ENCODE results near the gene KDSR.

DNA sequence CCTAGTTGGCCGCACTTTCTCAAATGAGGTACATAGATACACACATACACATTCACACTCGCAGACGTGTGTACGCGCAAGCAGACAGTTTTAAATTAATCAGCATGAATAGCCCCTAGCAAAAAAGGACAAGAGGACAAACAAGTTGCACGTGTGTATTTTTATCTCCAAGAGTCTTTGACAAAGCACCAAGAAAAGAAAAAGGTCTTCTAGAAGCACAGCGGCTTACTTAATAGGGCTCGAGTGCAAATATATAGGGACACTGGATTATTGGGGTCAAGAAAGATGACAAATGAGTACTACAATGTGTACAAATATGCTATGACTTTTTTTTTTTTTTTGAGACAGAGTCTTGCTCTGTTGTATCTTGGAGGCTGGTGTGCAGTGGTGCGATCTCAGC lies 45.7 kb downstream of the KDSR start:
- TF ChIP-seq, protein P1, sequence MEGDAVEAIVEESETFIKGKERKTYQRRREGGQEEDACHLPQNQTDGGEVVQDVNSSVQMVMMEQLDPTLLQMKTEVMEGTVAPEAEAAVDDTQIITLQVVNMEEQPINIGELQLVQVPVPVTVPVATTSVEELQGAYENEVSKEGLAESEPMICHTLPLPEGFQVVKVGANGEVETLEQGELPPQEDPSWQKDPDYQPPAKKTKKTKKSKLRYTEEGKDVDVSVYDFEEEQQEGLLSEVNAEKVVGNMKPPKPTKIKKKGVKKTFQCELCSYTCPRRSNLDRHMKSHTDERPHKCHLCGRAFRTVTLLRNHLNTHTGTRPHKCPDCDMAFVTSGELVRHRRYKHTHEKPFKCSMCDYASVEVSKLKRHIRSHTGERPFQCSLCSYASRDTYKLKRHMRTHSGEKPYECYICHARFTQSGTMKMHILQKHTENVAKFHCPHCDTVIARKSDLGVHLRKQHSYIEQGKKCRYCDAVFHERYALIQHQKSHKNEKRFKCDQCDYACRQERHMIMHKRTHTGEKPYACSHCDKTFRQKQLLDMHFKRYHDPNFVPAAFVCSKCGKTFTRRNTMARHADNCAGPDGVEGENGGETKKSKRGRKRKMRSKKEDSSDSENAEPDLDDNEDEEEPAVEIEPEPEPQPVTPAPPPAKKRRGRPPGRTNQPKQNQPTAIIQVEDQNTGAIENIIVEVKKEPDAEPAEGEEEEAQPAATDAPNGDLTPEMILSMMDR (IDR thresholded peaks at IDR 0.05), result no peak
- TF ChIP-seq POLR2A (IDR thresholded peaks at IDR 0.05), result no peak
